Cardiac fibroblast (primary cell): Measurements from ENCODE around the gene CUEDC1.

Experiments
- DNase-seq, 2 donors: peaks; one replicate each; pipeline versions ENCODE4 v3.0.0 to v3.0.0-alpha.2; 2010; ENCODE audit warnings: low read depth in 2 of 2
- H3K4me3 ChIP-seq, 2 donors: replicated peaks in 1 of 2; 1 replicate in 1 of 2; 2 replicates in 1 of 2; pipeline ENCODE4 v1.5.1; 2011; ENCODE audit warnings: low read depth in 2 of 2, low read length in 2 of 2, mild to moderate bottlenecking in 2 of 2, moderate library complexity in 1 of 2
- TF ChIP-seq, protein P1 (sequence below): IDR thresholded peaks from one replicate; pipeline ENCODE4 v1.5.1; 2011; ENCODE audit warnings: low read depth, mild to moderate bottlenecking, low read length, inconsistent platforms

CUEDC1 gene

DNA sequence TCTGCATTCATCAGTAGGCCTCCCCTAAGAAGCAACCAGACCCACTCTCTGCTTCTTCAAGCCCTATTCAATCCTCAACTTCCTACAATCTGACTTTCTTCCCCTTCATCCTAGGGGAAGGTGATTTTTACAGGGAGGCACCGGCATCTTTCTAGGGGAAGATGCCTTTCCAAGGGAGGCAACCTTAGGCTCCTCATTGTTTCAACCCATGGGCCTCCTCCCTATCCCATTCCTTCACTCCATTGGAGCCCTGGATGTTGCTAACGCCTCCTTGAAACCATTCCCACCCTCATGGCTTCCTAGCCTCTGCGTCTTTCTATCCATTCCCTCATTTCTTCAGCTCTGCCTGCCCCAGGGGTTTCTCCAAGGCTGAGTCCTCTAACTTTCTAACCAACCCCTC, 2.7 kb upstream of the CUEDC1 start:
- TF ChIP-seq, protein P1, sequence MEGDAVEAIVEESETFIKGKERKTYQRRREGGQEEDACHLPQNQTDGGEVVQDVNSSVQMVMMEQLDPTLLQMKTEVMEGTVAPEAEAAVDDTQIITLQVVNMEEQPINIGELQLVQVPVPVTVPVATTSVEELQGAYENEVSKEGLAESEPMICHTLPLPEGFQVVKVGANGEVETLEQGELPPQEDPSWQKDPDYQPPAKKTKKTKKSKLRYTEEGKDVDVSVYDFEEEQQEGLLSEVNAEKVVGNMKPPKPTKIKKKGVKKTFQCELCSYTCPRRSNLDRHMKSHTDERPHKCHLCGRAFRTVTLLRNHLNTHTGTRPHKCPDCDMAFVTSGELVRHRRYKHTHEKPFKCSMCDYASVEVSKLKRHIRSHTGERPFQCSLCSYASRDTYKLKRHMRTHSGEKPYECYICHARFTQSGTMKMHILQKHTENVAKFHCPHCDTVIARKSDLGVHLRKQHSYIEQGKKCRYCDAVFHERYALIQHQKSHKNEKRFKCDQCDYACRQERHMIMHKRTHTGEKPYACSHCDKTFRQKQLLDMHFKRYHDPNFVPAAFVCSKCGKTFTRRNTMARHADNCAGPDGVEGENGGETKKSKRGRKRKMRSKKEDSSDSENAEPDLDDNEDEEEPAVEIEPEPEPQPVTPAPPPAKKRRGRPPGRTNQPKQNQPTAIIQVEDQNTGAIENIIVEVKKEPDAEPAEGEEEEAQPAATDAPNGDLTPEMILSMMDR = no peak
- no peak overlapping the region for H3K4me3 ChIP-seq
- DNase-seq = no peak

DNA sequence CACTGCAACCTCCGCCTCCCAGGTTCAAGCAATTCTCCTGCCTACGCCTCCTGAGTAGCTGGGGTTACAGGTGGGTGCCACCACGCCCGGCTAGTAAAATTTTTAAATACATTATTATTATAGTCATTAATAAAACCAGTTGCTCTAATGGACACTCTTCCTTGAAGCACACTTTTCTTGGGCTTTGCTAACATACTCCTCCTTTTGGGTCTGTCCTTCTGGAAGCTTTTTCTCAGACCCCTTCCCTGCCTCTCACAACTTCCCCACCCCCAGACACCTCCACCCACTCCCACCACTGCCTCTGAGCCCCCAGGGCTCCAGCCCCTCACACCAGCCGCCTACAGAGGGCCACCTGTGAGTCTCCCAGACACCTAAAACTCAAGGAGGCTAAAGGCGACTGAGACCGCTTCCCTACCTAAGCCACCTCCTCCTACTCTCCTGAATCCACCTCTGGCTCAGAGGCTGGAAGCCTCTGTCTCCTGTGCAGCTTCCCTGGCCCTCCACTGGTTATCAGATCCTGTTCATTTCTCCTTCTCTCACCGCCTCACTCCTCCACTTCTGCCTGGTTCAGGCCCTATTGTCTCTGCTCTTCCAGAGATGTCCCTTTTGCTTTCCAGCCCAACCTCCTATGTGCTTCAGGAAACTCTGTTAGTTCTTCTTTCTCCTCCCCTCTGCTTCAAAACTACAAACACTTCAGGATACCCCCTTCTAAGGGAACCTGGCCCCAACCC, 2.1 kb upstream of the CUEDC1 start:
- TF ChIP-seq, protein P1 = no peak
- H3K4me3 ChIP-seq = no peak overlapping the region
- DNase-seq = no peak

DNA sequence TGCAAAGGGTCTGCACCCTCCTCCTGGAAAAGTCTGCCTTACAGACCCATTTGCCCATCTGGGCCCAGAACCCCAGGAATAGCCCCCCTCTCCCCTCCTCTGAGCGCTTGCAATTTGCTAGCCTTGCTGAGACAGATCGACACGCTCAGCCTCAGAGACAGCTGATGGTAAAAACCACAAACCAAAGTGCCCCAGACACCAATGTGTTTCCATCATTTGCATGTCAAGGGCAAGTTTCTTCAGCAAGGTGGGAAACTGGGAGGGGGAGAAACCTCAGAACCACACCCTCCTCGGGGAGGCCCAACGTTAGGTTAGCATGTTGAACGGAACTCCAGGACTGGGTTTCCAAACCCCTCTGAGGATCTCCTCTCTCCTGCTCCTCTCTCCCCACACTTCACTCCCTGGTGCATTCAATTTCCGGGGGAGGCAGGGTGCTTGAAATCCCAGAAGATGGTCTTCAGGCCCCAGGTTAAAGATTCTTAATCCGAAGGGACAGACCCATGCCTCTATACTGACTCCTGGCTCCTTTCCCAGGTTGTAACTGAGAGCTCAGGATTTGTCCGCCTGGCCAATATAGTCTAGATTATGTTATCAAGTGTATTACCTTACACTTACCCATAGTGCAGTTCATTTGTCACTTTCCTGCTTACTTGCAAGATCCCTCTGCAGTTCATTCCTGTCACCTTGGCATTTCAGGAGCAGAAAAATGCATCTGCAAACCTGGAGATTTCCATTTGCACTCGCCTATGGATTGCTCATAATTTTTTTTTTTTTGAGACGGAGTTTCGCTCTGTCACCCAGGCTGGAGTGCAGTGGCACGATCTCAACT, 1.3 kb upstream of the CUEDC1 start:
- DNase-seq = no peak
- TF ChIP-seq, protein P1 = no peak
- no peak overlapping the region for H3K4me3 ChIP-seq

DNA sequence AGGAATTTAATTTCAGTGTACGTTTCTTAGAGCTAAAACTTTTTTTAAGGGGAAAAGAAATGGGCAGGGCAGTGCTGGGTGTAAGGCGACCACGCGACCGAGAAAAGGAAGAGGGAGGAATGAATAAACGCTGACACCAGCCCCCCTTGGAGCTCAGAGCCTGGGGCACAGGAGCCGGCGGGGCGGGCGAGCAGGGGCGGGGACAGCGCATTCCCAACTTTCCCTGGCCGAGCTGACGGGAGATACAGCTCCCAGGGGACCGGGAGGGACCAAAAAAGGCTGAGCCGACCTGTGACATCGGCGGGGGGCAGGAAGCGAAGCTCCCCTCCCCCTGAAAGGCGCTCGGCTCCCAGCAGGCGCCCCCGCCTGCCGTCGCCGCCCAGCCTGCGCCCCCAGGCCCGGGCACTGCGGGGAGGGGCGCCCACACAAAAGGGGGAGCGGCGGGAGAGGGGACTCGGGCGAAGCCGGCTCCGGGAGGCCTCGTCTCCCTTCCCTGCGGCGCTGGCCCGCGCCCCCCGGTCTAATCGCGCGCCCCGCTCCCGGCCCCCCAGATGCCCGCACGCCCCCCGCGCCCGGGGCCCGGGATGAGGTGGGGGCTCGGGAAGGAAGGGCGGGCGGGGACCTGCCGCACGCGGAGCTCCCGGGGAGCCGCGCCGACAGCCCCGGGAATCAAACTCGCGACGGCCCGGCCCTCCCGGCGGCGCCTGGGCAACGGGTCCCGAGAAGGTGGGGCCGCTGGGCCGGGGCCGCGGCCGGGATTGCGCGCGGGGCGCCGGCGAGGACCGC, 622 bp downstream of the CUEDC1 start:
- H3K4me3 ChIP-seq = peak overlapping the region; percentile 57 to 69
- peak; percentile 59 to 69 for DNase-seq
- TF ChIP-seq, protein P1 = no peak

DNA sequence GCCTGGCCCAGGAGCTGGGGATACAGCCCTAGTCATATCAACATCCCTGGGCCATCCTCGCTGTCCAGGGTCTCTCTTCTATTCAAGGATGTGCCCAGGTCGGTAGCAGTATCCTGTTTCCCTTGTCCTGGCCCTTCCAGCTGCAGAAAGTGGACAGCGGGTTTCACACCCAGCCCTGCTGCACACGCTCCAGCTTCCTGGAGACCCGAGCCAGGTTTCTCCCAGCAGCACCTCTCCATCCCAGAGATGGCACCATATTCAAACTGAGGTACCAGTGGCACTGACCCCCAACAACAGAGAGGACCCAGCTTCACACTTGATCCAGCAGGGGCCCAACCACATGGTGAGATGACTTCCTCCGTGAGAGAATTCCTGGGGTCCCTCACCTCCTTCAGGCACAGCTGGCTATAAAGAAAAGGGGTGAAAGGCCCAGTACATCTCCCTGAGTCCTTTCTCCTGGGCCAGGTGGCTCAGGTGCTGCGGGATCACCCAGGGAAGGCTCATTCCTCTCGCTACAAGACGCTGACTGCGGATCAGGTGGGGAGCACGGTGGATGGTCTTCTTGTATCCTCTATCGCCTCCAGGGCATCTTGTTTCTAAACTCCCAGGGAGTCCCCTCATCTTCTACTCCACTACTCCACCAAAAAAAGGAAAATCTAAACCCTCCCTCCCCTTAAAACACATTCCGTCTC, 1.4 kb downstream of the CUEDC1 start:
- no peak for DNase-seq
- peak overlapping the region; percentile 57 to 69 for H3K4me3 ChIP-seq
- TF ChIP-seq, protein P1 = no peak

DNA sequence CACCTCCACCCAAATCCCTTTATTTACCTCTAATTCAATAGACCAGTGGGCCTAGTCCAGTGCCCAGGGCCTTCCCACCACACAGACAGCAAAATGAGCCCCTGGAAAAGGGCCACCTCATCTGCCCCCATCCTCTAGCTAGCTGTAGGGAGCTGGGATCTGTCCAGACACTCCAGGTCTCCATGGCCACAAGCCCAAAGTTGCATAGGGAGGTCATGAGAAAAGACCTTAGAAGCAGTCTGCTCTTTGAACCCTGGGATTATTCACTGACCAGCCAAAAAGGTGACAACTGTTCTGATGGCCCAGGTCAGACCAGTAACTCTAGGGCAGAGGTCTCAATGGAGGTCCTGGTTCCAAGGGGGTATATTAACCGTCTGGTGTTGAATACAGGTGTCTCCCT, 2.0 kb downstream of the CUEDC1 start:
- no peak for DNase-seq
- TF ChIP-seq, protein P1 = no peak
- no peak overlapping the region for H3K4me3 ChIP-seq
